Lower leg skin (tissue), 4 donors: ENCODE measurements around the gene PDLIM5. TPM values are rescaled to one million over a fixed set of nuclear protein-coding genes. Genes with fewer than 3 reads are reported as not detected.

Source experiments
- DNase-seq, 2 donors: peaks; one replicate each; pipeline ENCODE4 v3.0.0-alpha.2; 2019; ENCODE audit warnings: low spot score in 2 of 2
- H3K4me3 ChIP-seq: fragments of 200-600 bp; sonication (generic); 2 replicates; pipeline ENCODE4 v1.5.1; 2017; ENCODE audit warnings: mild to moderate bottlenecking, low read depth; ENCODE audit not compliant: poor library complexity, severe bottlenecking
- POLR2A ChIP-seq, 2 donors: fragments of 450-650 bp; IDR thresholded peaks; one replicate each; pipeline ENCODE4 v1.6.1; 2016 to 2017; ENCODE audit warnings: antibody characterized with exemption in 2 of 2, mild to moderate bottlenecking in 1 of 2, moderate library complexity in 1 of 2
- WGBS, 2 donors: methylation state at CpG; one replicate each; pipeline ENCODE4 v1.1.5; 2018; 5-methylcytosine and 5-hydroxymethylcytosine counted together
- intact Hi-C: fragments of 100-400 bp; cut with DNase I; formaldehyde crosslinking; loops from one replicate; pipeline ENCODE4 v1.15.0; 2023; ENCODE audit warnings: low total_unique reads
- total RNA-seq, 4 donors: library from RNA; depleted of rRNA; stranded (reverse); fragments of >200 nt; gene quantifications; one replicate each; pipeline ENCODE4 v1.1.0, GENCODE V29; 2016
- TF ChIP-seq, protein P1 (sequence below), 3 donors: fragments of 450-650 bp; IDR thresholded peaks; one replicate each; pipeline ENCODE4 v1.5.1; 2016; ENCODE audit warnings: antibody characterized with exemption in 3 of 3, mild to moderate bottlenecking in 3 of 3, moderate library complexity in 2 of 3

Gene PDLIM5
- total RNA-seq, 4 donors from 2014 or later, result 65.8 to 81.4 (median 72.0) TPM

- intact Hi-C loops, result no loop called here
- H3K4me3 ChIP-seq, result no peak overlapping the region
- no peak for DNase-seq
- 62 to 70% methylated on average over 4 of the region's 4 CpGs for WGBS, 2 donors
- TF ChIP-seq, protein P1, sequence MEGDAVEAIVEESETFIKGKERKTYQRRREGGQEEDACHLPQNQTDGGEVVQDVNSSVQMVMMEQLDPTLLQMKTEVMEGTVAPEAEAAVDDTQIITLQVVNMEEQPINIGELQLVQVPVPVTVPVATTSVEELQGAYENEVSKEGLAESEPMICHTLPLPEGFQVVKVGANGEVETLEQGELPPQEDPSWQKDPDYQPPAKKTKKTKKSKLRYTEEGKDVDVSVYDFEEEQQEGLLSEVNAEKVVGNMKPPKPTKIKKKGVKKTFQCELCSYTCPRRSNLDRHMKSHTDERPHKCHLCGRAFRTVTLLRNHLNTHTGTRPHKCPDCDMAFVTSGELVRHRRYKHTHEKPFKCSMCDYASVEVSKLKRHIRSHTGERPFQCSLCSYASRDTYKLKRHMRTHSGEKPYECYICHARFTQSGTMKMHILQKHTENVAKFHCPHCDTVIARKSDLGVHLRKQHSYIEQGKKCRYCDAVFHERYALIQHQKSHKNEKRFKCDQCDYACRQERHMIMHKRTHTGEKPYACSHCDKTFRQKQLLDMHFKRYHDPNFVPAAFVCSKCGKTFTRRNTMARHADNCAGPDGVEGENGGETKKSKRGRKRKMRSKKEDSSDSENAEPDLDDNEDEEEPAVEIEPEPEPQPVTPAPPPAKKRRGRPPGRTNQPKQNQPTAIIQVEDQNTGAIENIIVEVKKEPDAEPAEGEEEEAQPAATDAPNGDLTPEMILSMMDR (IDR thresholded peaks at IDR 0.05), result no peak
Measured at GRCh38 chr4:94519925-94520789, 68.4 kb downstream of the PDLIM5 start.

DNA sequence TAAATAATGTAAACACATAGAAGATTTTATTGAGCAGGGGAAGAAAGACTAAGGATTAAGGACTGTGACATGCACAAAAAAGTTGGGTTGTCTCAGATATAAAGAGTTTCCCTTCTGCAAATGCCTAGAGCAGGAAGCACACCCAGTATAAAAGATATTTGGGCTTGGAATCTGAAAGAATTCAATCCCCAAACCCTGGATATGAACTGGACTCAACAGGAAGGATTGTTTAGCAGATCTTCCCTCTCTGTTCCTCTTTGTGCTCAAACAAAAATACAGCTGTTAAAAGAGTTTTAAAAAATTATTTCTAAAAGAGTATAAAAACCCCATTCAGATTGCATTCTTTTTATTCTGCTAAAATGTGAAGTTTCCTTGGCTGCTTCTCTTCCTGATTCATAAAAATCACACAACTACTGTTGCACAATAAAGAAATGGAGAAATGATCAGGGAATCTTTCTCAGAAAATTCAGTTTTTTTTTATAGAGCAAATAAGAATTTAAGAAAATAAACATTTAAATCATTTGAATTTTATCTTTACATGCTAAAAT is 71.4 kb downstream of the PDLIM5 start:
- no peak for DNase-seq
- TF ChIP-seq, protein P1 (IDR thresholded peaks at IDR 0.05), result no peak
- no peak for TF ChIP-seq POLR2A (IDR thresholded peaks at IDR 0.05)
- intact Hi-C loops, result no loop called here
- H3K4me3 ChIP-seq, result no peak overlapping the region

DNA sequence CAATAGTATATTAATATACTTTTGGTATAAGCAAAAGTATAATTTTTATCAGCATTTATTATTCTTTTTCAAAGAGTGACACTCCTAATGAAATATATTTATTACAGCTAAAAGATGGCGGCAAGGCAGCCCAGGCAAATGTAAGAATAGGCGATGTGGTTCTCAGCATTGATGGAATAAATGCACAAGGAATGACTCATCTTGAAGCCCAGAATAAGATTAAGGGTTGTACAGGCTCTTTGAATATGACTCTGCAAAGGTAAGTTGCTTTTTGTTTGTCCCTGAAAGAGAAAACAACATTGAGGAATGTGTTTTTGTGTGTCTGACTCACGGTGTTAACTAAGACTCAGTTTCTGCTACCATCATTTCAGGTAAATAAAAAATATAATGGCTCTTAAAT is 71.9 kb downstream of the PDLIM5 start:
- 94 to 96% methylated on average over 3 of the region's 3 CpGs for WGBS, 2 donors
- no peak for DNase-seq
- H3K4me3 ChIP-seq, result no peak overlapping the region
- TF ChIP-seq, protein P1 (IDR thresholded peaks at IDR 0.05), result no peak
- intact Hi-C loops, result no loop called here

- no peak overlapping the region for H3K4me3 ChIP-seq
- WGBS, 2 donors, result 54 to 65% methylated on average over 3 of the region's 3 CpGs
- DNase-seq, result no peak
- TF ChIP-seq POLR2A (IDR thresholded peaks at IDR 0.05), result no peak
- TF ChIP-seq, protein P1 (IDR thresholded peaks at IDR 0.05), result no peak
- intact Hi-C loops, result no loop called here
Measured at GRCh38 chr4:94525993-94526728, 74.4 kb downstream of the PDLIM5 start.

DNA sequence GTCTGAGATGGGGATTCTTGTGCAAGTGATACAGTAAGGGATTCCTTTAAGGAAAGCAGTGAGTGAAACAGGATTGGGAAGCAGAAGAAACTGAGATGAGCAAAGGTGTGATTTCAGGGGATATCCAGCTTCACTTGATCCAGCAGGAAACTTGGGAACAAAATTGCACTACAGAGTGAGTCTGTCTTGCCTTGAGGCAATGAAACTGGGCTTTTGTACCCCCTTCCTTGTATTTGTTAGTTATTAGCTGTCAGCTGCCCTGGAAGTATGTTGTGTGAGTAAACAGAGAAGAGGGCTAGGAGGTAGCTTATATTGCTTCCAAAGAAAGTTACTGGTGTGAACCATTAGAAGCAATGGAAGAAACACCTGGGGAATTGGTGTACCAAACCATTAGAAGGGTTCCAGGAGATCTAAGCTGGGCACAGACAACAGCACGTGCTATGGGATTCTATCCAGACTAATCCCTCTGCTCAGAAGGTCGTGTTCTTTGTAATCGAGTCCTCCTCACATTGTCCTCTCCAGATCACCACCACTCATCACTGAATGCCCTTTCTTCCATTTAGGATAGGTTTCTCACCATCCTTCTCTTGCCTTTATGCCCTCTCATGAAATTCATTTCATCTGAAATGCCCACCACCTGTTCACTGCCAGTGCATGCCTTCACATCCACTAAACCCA is 76.0 kb downstream of the PDLIM5 start:
- TF ChIP-seq, protein P1 (IDR thresholded peaks at IDR 0.05), result no peak
- TF ChIP-seq POLR2A (IDR thresholded peaks at IDR 0.05), result no peak
- no peak overlapping the region for H3K4me3 ChIP-seq
- intact Hi-C loops, result no loop called here
- no peak for DNase-seq
- 84 to 85% methylated on average over 3 of the region's 3 CpGs for WGBS, 2 donors
